Pericardium fibroblast (primary cell): ENCODE results near the gene CDADC1. TPM values are rescaled to one million over a fixed set of nuclear protein-coding genes. Genes with fewer than 3 reads are reported as not detected.

Source experiments
- total RNA-seq: library from RNA; depleted of rRNA; stranded (reverse); fragments of >200 nt; gene quantifications from 2 replicates; pipeline ENCODE4 v1.2.3, GENCODE V29; 2015

The CDADC1 gene
- total RNA-seq = 6.7 and 12.1 TPM in 2 replicates

GRCh38 chr13:49247643-49248621 is at the start of gene CDADC1:
Gene CDADC1, plus strand, starts transcription at chr13:49247925. Its CDS starts 113 bp downstream, at chr13:49248038.

GRCh38 chr13:49220036-49220855 is 27.5 kb upstream of the CDADC1 start, which contains the start of gene MLNR:
Gene MLNR, plus strand, starts transcription at chr13:49220338. Its CDS starts 0 bp downstream, at chr13:49220338.

Other genes starting within 250 kb of the CDADC1 start
- gene MLNR, start 27.6 kb upstream of the CDADC1 start, total RNA-seq = not detected in 2 replicates
- 5.1 and 10.6 TPM in 2 replicates for gene CAB39L, start 196.1 kb downstream of the CDADC1 start, total RNA-seq
- gene SETDB2, start 196.3 kb downstream of the CDADC1 start, total RNA-seq = 3.9 and 4.9 TPM in 2 replicates
- 19.1 and 20.5 TPM in 2 replicates for gene PHF11, start 248.0 kb downstream of the CDADC1 start, total RNA-seq